SK-N-SH (cell line): Measurements from ENCODE around the gene KDSR. TPM values are rescaled to one million over a fixed set of nuclear protein-coding genes. Genes with fewer than 3 reads are reported as not detected.
A peak's percentile ranks its signal among the peaks of the same experiment; 100 is the strongest.

Experiments
- CTCF ChIA-PET: fragments of 300-600, 350-600 bp; formaldehyde crosslinking; extraction: SDS; loops from one replicate; lab custom pipeline; 2021; lab: Yijun Ruan, JAX
- POLR2A ChIA-PET: fragments of 350-600 bp; sonication (Branson Sonifier 250); formaldehyde crosslinking; extraction: SDS; loops from one replicate; lab custom pipeline; 2020; ENCODE audit warnings: antibody characterized with exemption, inconsistent platforms; lab: Yijun Ruan, JAX
- DNase-seq: peaks from one replicate; pipeline ENCODE4 v3.0.0; 2012
- H2AFZ ChIP-seq: fragments of 200-600 bp; sonication (generic); 2 replicates; pipeline ENCODE4 v1.8.1; 2016; ENCODE audit warnings: antibody characterized with exemption, mild to moderate bottlenecking, low read depth
- H3F3A ChIP-seq: fragments of 200-600 bp; sonication (generic); replicated peaks from 2 replicates; pipeline ENCODE3; 2016; ENCODE audit warnings: antibody characterized with exemption, mild to moderate bottlenecking; ENCODE audit not compliant: insufficient read depth
- H3K27ac ChIP-seq, 2 experiments: fragments of 200-500 bp in 1 of 2; fragments of 200-600 bp in 1 of 2; sonication (Bioruptor generic) in 1 of 2; sonication (generic), shearing (Covaris generic) in 1 of 2; 2 replicates each; pipeline versions ENCODE4 v1.5.1 to v1.6.1; 2014 to 2016; ENCODE audit warnings: low read depth in 2 of 2, inconsistent platforms in 1 of 2, low read length in 1 of 2, mild to moderate bottlenecking in 1 of 2, mixed read lengths in 1 of 2
- H3K27me3 ChIP-seq: fragments of 200-600 bp; sonication (generic), shearing (Covaris generic); 2 replicates; pipeline ENCODE4 v1.6.1; 2016; ENCODE audit warnings: mixed run types; ENCODE audit not compliant: insufficient read depth
- H3K36me3 ChIP-seq, 2 experiments: fragments of 200-500 bp in 1 of 2; fragments of 200-600 bp in 1 of 2; sonication (Bioruptor generic) in 1 of 2; sonication (generic) in 1 of 2; replicated peaks in 1 of 2; 2 replicates each; pipeline versions ENCODE3 to v1.5.1; 2014 to 2016; ENCODE audit warnings: low read length in 1 of 2, mild to moderate bottlenecking in 1 of 2; ENCODE audit not compliant: insufficient read depth in 2 of 2, control insufficient read depth in 1 of 2
- H3K4me1 ChIP-seq, 2 experiments: fragments of 200-500 bp in 1 of 2; fragments of 200-600 bp in 1 of 2; sonication (Bioruptor generic) in 1 of 2; sonication (generic), shearing (Covaris generic) in 1 of 2; 2 replicates each; pipeline versions ENCODE4 v1.5.1 to v1.6.1; 2014 to 2016; ENCODE audit warnings: low read depth in 1 of 2, low read length in 1 of 2, mixed run types in 1 of 2; ENCODE audit not compliant: insufficient read depth in 2 of 2, control insufficient read depth in 1 of 2
- H3K4me2 ChIP-seq: fragments of 200-600 bp; sonication (generic), shearing (Covaris generic); 2 replicates; pipeline ENCODE4 v1.6.1; 2017; ENCODE audit warnings: mixed run types
- H3K4me3 ChIP-seq, 2 experiments: fragments of 200-500 bp in 1 of 2; fragments of 200-600 bp in 1 of 2; sonication (Bioruptor generic) in 1 of 2; sonication (generic), shearing (Covaris generic) in 1 of 2; 2 replicates each; pipeline versions ENCODE4 v1.5.1 to v1.8.1; 2014 to 2016; ENCODE audit warnings: low read depth in 2 of 2, inconsistent platforms in 1 of 2, low read length in 1 of 2, mild to moderate bottlenecking in 1 of 2, mixed read lengths in 1 of 2, moderate library complexity in 1 of 2
- H3K79me2 ChIP-seq: fragments of 200-600 bp; sonication (generic); 2 replicates; pipeline ENCODE4 v1.8.1; 2017; ENCODE audit warnings: mild to moderate bottlenecking; ENCODE audit not compliant: insufficient read depth
- H3K9ac ChIP-seq: fragments of 200-600 bp; sonication (generic); 2 replicates; pipeline ENCODE4 v1.6.1; 2017; ENCODE audit warnings: mixed run types
- H3K9me2 ChIP-seq: fragments of 200-600 bp; sonication (generic); 2 replicates; pipeline ENCODE4 v1.6.1; 2017; ENCODE audit warnings: mixed run types
- H3K9me3 ChIP-seq: fragments of 200-600 bp; sonication (generic); 2 replicates; pipeline ENCODE4 v1.6.1; 2017; ENCODE audit warnings: mixed run types, mild to moderate bottlenecking, moderate library complexity
- H4K20me1 ChIP-seq: fragments of 200-600 bp; sonication (generic); 2 replicates; pipeline ENCODE4 v1.6.1; 2017; ENCODE audit warnings: mild to moderate bottlenecking, mixed run types; ENCODE audit not compliant: insufficient read depth
- ELF1 ChIP-seq: IDR thresholded peaks from 2 replicates; pipeline ENCODE4 v1.4.0; 2012
- EP300 ChIP-seq, 2 experiments: IDR thresholded peaks; 2 replicates each; pipeline versions ENCODE4 v1.4.0 to v1.6.1; 2012; ENCODE audit warnings: borderline replicate concordance in 1 of 2, low read depth in 1 of 2, low read length in 1 of 2
- FOSL2 ChIP-seq: IDR thresholded peaks from 2 replicates; pipeline ENCODE4 v1.4.0; 2012; ENCODE audit warnings: low read depth, mild to moderate bottlenecking, moderate library complexity, borderline replicate concordance
- FOXM1 ChIP-seq: IDR thresholded peaks from 2 replicates; pipeline ENCODE4 v1.4.0; 2012; ENCODE audit warnings: low read depth, mild to moderate bottlenecking
- GABPA ChIP-seq: IDR thresholded peaks from 2 replicates; pipeline ENCODE4 v1.4.0; 2012; ENCODE audit warnings: low read depth, mild to moderate bottlenecking
- RFX5 ChIP-seq: IDR thresholded peaks from 2 replicates; pipeline ENCODE4 v1.6.1; 2012; ENCODE audit warnings: mild to moderate bottlenecking, improper control_type of control experiment, low read length
- RXRA ChIP-seq: IDR thresholded peaks from 2 replicates; pipeline ENCODE4 v1.4.0; 2012; ENCODE audit warnings: low read depth, mild to moderate bottlenecking, borderline replicate concordance
- SIN3A ChIP-seq: IDR thresholded peaks from 2 replicates; pipeline ENCODE4 v1.6.1; 2012; ENCODE audit warnings: low read depth, mild to moderate bottlenecking, low read length, moderate library complexity, borderline replicate concordance
- USF2 ChIP-seq: fragments of 150-350 bp; IDR thresholded peaks from 2 replicates; pipeline ENCODE4 v1.6.1; 2017; ENCODE audit warnings: antibody characterized with exemption, low read length, low read depth, borderline replicate concordance
- WGBS: methylation state at CpG from one replicate; pipeline ENCODE4 v1.1.6; 2017; ENCODE audit warnings: low lambda C conversion rate; 5-methylcytosine and 5-hydroxymethylcytosine counted together
- polyA plus RNA-seq, 3 experiments: library from polyadenylated mRNA; depleted of rRNA; stranded (reverse); fragments of >200 nt; gene quantifications; 2 replicates each; pipeline ENCODE4 v1.2.3, GENCODE V29; 2012
- TF ChIP-seq, protein P1 (sequence below): fragments of 200-600 bp; sonication (generic); IDR thresholded peaks from 2 replicates; pipeline ENCODE4 v1.6.1; 2017; ENCODE audit warnings: antibody characterized with exemption, mild to moderate bottlenecking, moderate library complexity
- TF ChIP-seq, protein P2 (sequence below): IDR thresholded peaks from 2 replicates; pipeline ENCODE4 v1.4.0; 2012; ENCODE audit warnings: low read depth, borderline replicate concordance
- TF ChIP-seq, protein P3 (sequence below): IDR thresholded peaks from 2 replicates; pipeline ENCODE4; 2012

Gene KDSR
- polyA plus RNA-seq, 1 of the 3 experiments (the other 2 are of a cell fraction): 22.3 TPM

- POLR2A ChIA-PET: no interaction called here
- CTCF ChIA-PET: interaction anchor here (1.2 kb wide), 1 partner anchor 9 kb away, joined by 4 read pairs; no protein-coding TSS in a partner anchor
These were observed 6.2 kb upstream of the KDSR start for GRCh38 chr18:63373161-63373560.

GRCh38 chr18:63368611-63369010, 1.6 kb upstream of the KDSR start:
- CTCF ChIA-PET: interaction anchor here (1.2 kb wide), 1 partner anchor 71 kb away, joined by 3 read pairs; no protein-coding TSS in a partner anchor
- POLR2A ChIA-PET: no interaction called here
- no peak overlapping the region for H2AFZ ChIP-seq
- 90% methylated on average over 4 of the region's 4 CpGs for WGBS
- no peaks in the 10 kb centered on the region for H3K36me3 ChIP-seq
- H4K20me1 ChIP-seq: peaks cover 26% of the 10 kb centered on the region
- no peak for DNase-seq
- no peaks in the 10 kb centered on the region for H3K9me3 ChIP-seq
- H3F3A ChIP-seq: peaks cover 11% of the 10 kb centered on the region
- H3K4me3 ChIP-seq: peak overlapping the region in 1 of 2 experiments; percentile 77; a peak in 3 of 4 replicates
- H3K4me1 ChIP-seq: peaks cover 3 to 7% of the 10 kb centered on the region in 2 experiments; a peak in 3 of 4 replicates
- H3K9ac ChIP-seq: no peak overlapping the region
- H3K27me3 ChIP-seq: no peaks in the 10 kb centered on the region
- TF ChIP-seq EP300 (IDR thresholded peaks at IDR 0.05; ENCODE audit: borderline replicate concordance in 1 of 2, low read depth in 1 of 2, low read length in 1 of 2): no peak
- no peak for TF ChIP-seq RFX5
- no peak for TF ChIP-seq SIN3A
- TF ChIP-seq, protein P1, sequence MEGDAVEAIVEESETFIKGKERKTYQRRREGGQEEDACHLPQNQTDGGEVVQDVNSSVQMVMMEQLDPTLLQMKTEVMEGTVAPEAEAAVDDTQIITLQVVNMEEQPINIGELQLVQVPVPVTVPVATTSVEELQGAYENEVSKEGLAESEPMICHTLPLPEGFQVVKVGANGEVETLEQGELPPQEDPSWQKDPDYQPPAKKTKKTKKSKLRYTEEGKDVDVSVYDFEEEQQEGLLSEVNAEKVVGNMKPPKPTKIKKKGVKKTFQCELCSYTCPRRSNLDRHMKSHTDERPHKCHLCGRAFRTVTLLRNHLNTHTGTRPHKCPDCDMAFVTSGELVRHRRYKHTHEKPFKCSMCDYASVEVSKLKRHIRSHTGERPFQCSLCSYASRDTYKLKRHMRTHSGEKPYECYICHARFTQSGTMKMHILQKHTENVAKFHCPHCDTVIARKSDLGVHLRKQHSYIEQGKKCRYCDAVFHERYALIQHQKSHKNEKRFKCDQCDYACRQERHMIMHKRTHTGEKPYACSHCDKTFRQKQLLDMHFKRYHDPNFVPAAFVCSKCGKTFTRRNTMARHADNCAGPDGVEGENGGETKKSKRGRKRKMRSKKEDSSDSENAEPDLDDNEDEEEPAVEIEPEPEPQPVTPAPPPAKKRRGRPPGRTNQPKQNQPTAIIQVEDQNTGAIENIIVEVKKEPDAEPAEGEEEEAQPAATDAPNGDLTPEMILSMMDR: no peak
- TF ChIP-seq RXRA: no peak
- TF ChIP-seq, protein P2, sequence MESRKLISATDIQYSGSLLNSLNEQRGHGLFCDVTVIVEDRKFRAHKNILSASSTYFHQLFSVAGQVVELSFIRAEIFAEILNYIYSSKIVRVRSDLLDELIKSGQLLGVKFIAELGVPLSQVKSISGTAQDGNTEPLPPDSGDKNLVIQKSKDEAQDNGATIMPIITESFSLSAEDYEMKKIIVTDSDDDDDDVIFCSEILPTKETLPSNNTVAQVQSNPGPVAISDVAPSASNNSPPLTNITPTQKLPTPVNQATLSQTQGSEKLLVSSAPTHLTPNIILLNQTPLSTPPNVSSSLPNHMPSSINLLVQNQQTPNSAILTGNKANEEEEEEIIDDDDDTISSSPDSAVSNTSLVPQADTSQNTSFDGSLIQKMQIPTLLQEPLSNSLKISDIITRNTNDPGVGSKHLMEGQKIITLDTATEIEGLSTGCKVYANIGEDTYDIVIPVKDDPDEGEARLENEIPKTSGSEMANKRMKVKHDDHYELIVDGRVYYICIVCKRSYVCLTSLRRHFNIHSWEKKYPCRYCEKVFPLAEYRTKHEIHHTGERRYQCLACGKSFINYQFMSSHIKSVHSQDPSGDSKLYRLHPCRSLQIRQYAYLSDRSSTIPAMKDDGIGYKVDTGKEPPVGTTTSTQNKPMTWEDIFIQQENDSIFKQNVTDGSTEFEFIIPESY: no peak
- no peak for TF ChIP-seq USF2
- peaks cover 34% of the 10 kb centered on the region for H3K79me2 ChIP-seq
- H3K4me2 ChIP-seq: peak overlapping the region; percentile 79
- no peaks in the 10 kb centered on the region for H3K9me2 ChIP-seq
- H3K27ac ChIP-seq: no peak overlapping the region

More at GRCh38 chr18:63373161-63373560, 6.2 kb upstream of the KDSR start:
- Histone ChIP-seq H3K36me3 (no peaks in the 10 kb centered on the region), H4K20me1 (no peaks in the 10 kb centered on the region), H3K9ac (no peak overlapping the region), H3K27me3 (no peaks in the 10 kb centered on the region), H3K27ac (no peak overlapping the region), H3K4me1 (peaks cover 0 to 5% of the 10 kb centered on the region in 2 experiments; a peak in 1 of 4 replicates), H3K4me3 (no peak overlapping the region), H3K4me2 (no peak overlapping the region), H3F3A (no peaks in the 10 kb centered on the region), H3K79me2 (no peaks in the 10 kb centered on the region), H2AFZ (no peak overlapping the region), H3K9me3 (no peaks in the 10 kb centered on the region), H3K9me2 (no peaks in the 10 kb centered on the region)
- TF ChIP-seq ELF1 (no peak), FOSL2 (no peak), GABPA (no peak), USF2 (no peak), FOXM1 (no peak)
- TF ChIP-seq, protein P3, sequence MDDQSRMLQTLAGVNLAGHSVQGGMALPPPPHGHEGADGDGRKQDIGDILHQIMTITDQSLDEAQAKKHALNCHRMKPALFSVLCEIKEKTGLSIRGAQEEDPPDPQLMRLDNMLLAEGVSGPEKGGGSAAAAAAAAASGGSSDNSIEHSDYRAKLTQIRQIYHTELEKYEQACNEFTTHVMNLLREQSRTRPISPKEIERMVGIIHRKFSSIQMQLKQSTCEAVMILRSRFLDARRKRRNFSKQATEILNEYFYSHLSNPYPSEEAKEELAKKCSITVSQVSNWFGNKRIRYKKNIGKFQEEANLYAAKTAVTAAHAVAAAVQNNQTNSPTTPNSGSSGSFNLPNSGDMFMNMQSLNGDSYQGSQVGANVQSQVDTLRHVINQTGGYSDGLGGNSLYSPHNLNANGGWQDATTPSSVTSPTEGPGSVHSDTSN: no peak
- DNase-seq: no peak
- 83% methylated on average over 1 of the region's 1 CpG for WGBS
